Measurements from ENCODE around the gene ARHGAP26.
"Not testable (repeated sequence)": the region's sequence is repeated elsewhere in the genome, so short reads cannot be mapped to it uniquely, and the experiment has no call there.

Gene ARHGAP26

GRCh38 chr5:142938266-142938880 is 168.2 kb downstream of the ARHGAP26 start:
- no peak for DNase-seq

GRCh38 chr5:142939006-142939405 is 168.8 kb downstream of the ARHGAP26 start:
- peak in 1 of 2 donors; percentile 77 for DNase-seq

GRCh38 chr5:142939884-142940283 is 169.7 kb downstream of the ARHGAP26 start:
- DNase-seq: no peak

- DNase-seq: peak in 1 of 2 donors; percentile 46
These were observed 171.1 kb downstream of the ARHGAP26 start for GRCh38 chr5:142941245-142941644.

- no peak for DNase-seq
These were observed 172.7 kb downstream of the ARHGAP26 start for GRCh38 chr5:142942901-142943300.

GRCh38 chr5:142944140-142944539 is 174.0 kb downstream of the ARHGAP26 start:
- no peak for DNase-seq

- no peak for DNase-seq
These were observed 175.1 kb downstream of the ARHGAP26 start for GRCh38 chr5:142945321-142945720.

GRCh38 chr5:142945845-142946244 is 175.7 kb downstream of the ARHGAP26 start:
- DNase-seq: no peak

- no peak for DNase-seq
These were observed 176.6 kb downstream of the ARHGAP26 start for GRCh38 chr5:142946547-142947426.

GRCh38 chr5:142947427-142947709 is 177.2 kb downstream of the ARHGAP26 start:
- no peak for DNase-seq

GRCh38 chr5:142952229-142952628 is 182.1 kb downstream of the ARHGAP26 start:
- no peak for DNase-seq

- DNase-seq: not testable (repeated sequence)
These were observed 182.7 kb downstream of the ARHGAP26 start for GRCh38 chr5:142952871-142953270.

GRCh38 chr5:142954455-142954854 is 184.3 kb downstream of the ARHGAP26 start:
- DNase-seq: no peak

- DNase-seq: no peak
These were observed 185.5 kb downstream of the ARHGAP26 start for GRCh38 chr5:142955628-142956027.

GRCh38 chr5:142957528-142957927 is 187.4 kb downstream of the ARHGAP26 start:
- no peak for DNase-seq

- no peak for DNase-seq
These were observed 188.9 kb downstream of the ARHGAP26 start for GRCh38 chr5:142958944-142959682.

GRCh38 chr5:142959683-142960657 is 189.8 kb downstream of the ARHGAP26 start:
- DNase-seq: peak; percentile 58 to 77

GRCh38 chr5:142961440-142962173 is 191.4 kb downstream of the ARHGAP26 start:
- DNase-seq: no peak

GRCh38 chr5:142962174-142962533 is 192.0 kb downstream of the ARHGAP26 start:
- peak in 1 of 2 donors; percentile 11 for DNase-seq

GRCh38 chr5:142965258-142966120 is 195.3 kb downstream of the ARHGAP26 start:
- DNase-seq: not testable (repeated sequence)

GRCh38 chr5:142966121-142966420 is 195.9 kb downstream of the ARHGAP26 start:
- DNase-seq: no peak

Measured in inflammatory macrophage treated with lipopolysaccharide for 1 hour (primary cell).